ENCODE data around the gene IQSEC1. TPM values are rescaled to one million over a fixed set of nuclear protein-coding genes. Genes with fewer than 3 reads are reported as not detected.
"Not testable (repeated sequence)": the region's sequence is repeated elsewhere in the genome, so short reads cannot be mapped to it uniquely, and the experiment has no call there.

IQSEC1 gene
- total RNA-seq, 1 donor from 2014 or later = 27.1 TPM

DNA sequence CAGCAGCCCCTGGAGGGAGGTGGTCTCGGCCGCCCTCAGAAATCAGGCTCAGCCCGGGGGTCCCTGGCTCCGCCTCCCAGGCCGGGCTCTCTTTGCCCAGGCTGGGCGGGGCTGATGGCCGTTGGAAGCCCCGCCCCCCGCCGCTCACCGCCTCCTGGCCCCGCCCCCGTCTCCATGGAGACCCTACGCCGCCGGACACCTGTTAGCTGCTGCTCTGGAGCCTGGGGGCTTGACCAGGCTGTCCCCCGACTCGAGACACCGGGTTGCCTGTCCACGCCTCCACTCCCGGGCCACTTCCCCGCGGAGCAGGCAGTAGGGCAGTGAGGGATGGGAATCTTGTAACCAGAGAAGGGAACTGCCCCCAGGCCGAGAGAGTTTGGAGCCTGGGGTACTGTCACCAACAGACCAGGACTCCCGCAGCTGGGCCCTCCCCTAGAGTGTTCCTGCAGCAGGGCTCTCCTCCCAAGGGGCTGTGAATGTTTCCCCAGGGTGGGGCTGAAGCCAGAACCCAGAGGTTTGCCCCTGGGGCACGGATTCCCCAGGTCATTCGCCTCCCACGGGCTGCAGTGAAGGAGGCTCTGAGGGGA is 204.1 kb downstream of the IQSEC1 start:
- Histone ChIP-seq H3K9me3 (ENCODE audit: control insufficient read depth in 3 of 3, low read length in 3 of 3) (no peaks in the 10 kb centered on the region), H3K27me3 (ENCODE audit: control insufficient read depth in 3 of 3, insufficient read depth in 3 of 3, low read length in 3 of 3) (no peaks in the 10 kb centered on the region), H3K4me3 (ENCODE audit: low read length in 3 of 3) (no peak overlapping the region), H3K36me3 (ENCODE audit: control insufficient read depth in 3 of 3, insufficient read depth in 3 of 3, low read length in 3 of 3) (no peaks in the 10 kb centered on the region), H3K9ac (ENCODE audit: low read depth in 1 of 3, low read length in 3 of 3) (no peak overlapping the region), H3K4me1 (ENCODE audit: control insufficient read depth in 3 of 3, insufficient read depth in 3 of 3, low read length in 3 of 3) (peaks cover 16 to 27% (median 20%) of the 10 kb centered on the region in 3 donors), H3K27ac (ENCODE audit: low read depth, low read length) (no peak overlapping the region)

DNA sequence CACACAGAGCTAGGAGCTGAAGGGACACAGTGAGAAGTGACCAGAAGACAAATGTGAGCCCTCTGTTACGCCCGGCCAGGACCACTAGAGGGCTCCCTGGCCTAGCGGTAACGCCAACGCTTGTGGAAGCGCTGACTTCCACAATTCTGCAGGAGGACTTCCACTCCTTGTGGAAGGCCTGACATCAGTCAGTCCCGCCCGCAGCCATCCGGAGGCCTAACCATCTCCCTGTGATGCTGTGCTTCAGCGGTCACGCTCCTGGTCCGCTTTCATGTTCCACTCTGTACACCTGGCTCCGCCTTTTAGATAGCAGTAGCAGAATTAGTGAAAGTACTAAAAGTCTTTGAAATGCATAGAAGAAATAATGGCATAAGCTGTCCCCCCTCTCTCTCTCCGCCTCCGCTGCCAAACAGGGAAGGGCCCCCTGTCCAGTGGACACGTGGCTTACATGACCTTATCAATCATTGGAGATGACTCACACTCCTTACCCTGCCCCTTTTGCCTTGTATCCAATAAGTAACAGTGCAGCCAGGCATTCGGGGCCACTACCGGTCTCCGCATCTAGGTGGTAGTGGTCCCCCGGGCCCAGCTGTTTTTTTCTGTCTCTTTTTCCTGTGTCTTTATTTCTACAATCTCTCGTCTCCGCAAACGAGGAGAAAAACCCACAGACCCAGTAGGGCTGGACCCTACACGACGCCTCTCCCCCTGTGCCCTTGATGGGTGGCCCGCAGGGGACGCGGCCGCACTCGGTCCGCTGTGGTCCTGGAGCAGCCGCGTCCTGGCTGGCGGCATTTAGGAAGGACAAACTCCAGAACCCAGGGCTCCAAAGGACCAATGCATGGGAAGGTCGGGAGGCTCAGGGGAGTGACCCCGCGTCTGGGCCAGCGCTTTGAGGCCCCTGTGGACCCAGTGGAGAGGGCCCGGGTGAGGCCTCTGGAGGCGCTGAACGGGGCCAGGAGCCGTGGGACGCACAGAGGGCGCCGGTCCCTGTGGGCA is 204.9 kb downstream of the IQSEC1 start:
- H3K27me3 ChIP-seq (ENCODE audit: control insufficient read depth in 3 of 3, insufficient read depth in 3 of 3, low read length in 3 of 3) = no peaks in the 10 kb centered on the region
- H3K36me3 ChIP-seq (ENCODE audit: control insufficient read depth in 3 of 3, insufficient read depth in 3 of 3, low read length in 3 of 3) = no peaks in the 10 kb centered on the region
- H3K4me3 ChIP-seq (ENCODE audit: low read length in 3 of 3) = no peak overlapping the region
- H3K27ac ChIP-seq (ENCODE audit: low read depth, low read length) = no peak overlapping the region
- no peak overlapping the region for H3K9ac ChIP-seq (ENCODE audit: low read depth in 1 of 3, low read length in 3 of 3)
- H3K9me3 ChIP-seq (ENCODE audit: control insufficient read depth in 3 of 3, low read length in 3 of 3) = no peaks in the 10 kb centered on the region
- peaks cover 16 to 27% (median 20%) of the 10 kb centered on the region in 3 donors for H3K4me1 ChIP-seq (ENCODE audit: control insufficient read depth in 3 of 3, insufficient read depth in 3 of 3, low read length in 3 of 3)

DNA sequence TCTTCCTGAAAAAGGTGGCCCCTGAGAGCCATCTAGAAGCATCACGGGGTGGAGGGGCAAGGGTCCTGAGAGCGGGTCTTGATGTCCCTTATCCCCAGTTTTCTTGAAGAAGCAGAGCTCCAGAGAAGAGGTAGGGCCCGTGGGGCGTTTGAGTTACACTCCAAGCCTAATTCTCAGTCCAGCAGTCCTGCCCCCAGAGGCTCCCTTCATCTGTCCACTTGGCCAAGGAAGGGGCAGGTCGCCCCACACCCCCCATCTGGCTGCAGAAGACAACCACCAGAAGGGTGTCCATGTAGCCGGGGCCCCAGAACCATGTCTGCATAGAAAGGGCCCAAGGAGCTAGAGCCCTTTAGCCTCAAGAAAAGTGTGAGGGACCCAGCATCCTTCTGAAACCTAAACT is 206.4 kb downstream of the IQSEC1 start:
- Histone ChIP-seq H3K9me3 (ENCODE audit: control insufficient read depth in 3 of 3, low read length in 3 of 3) (no peaks in the 10 kb centered on the region), H3K27me3 (ENCODE audit: control insufficient read depth in 3 of 3, insufficient read depth in 3 of 3, low read length in 3 of 3) (no peaks in the 10 kb centered on the region), H3K27ac (ENCODE audit: low read depth, low read length) (no peak overlapping the region), H3K4me3 (ENCODE audit: low read length in 3 of 3) (no peak overlapping the region), H3K36me3 (ENCODE audit: control insufficient read depth in 3 of 3, insufficient read depth in 3 of 3, low read length in 3 of 3) (no peaks in the 10 kb centered on the region), H3K4me1 (ENCODE audit: control insufficient read depth in 3 of 3, insufficient read depth in 3 of 3, low read length in 3 of 3) (peaks cover 16 to 23% (median 18%) of the 10 kb centered on the region in 3 donors), H3K9ac (ENCODE audit: low read depth in 1 of 3, low read length in 3 of 3) (no peak overlapping the region)

DNA sequence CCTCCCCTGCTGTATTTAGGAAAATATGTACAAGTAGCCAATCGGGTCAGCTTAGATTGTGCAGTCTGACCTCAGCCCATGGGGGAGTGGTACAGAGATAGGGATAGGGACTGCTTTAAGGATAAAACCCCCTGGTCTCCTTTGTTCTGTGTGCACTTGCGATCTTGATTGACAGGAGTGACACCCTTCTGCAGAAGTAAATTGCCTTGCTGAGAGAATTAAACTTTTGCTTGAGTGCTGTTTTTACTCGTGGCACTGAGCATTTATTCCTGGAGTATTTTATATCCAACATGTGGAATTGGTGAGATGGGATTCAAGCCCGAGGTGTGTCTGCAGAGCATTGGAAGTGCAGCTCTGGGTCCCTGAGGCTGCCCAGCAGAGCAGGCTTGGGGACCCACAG is 208.0 kb downstream of the IQSEC1 start:
- Histone ChIP-seq H3K4me3 (ENCODE audit: low read length in 3 of 3) (no peak overlapping the region), H3K36me3 (ENCODE audit: control insufficient read depth in 3 of 3, insufficient read depth in 3 of 3, low read length in 3 of 3) (no peaks in the 10 kb centered on the region), H3K27me3 (ENCODE audit: control insufficient read depth in 3 of 3, insufficient read depth in 3 of 3, low read length in 3 of 3) (no peaks in the 10 kb centered on the region), H3K27ac (ENCODE audit: low read depth, low read length) (no peak overlapping the region), H3K4me1 (ENCODE audit: control insufficient read depth in 3 of 3, insufficient read depth in 3 of 3, low read length in 3 of 3) (peaks cover 5 to 9% (median 7%) of the 10 kb centered on the region in 3 donors), H3K9ac (ENCODE audit: low read depth in 1 of 3, low read length in 3 of 3) (no peak overlapping the region), H3K9me3 (ENCODE audit: control insufficient read depth in 3 of 3, low read length in 3 of 3) (no peaks in the 10 kb centered on the region)

DNA sequence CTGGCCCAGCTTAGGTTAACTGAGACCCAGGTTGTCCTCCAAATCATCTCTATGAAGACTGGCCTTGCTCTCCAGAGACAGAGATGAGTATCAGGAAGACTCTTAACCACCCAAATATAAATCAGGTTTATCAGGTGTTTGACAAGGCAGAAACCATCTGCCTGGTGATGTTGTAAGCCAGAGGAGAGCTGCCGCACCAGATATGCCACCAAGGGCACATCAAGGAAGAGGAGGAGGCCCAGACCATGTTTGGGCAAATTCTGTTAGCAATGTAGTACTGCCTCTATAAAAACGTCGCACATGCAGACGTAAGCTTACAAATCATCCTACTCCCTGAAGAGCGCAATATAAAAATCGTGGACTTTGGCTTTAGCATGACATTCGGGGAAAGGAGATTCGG is 210.8 kb downstream of the IQSEC1 start:
- no peaks in the 10 kb centered on the region for H3K27me3 ChIP-seq (ENCODE audit: control insufficient read depth in 3 of 3, insufficient read depth in 3 of 3, low read length in 3 of 3)
- no peaks in the 10 kb centered on the region for H3K4me1 ChIP-seq (ENCODE audit: control insufficient read depth in 3 of 3, insufficient read depth in 3 of 3, low read length in 3 of 3)
- H3K27ac ChIP-seq (ENCODE audit: low read depth, low read length) = no peak overlapping the region
- no peak overlapping the region for H3K4me3 ChIP-seq (ENCODE audit: low read length in 3 of 3)
- H3K9me3 ChIP-seq (ENCODE audit: control insufficient read depth in 3 of 3, low read length in 3 of 3) = no peaks in the 10 kb centered on the region
- H3K9ac ChIP-seq (ENCODE audit: low read depth in 1 of 3, low read length in 3 of 3) = no peak overlapping the region
- no peaks in the 10 kb centered on the region for H3K36me3 ChIP-seq (ENCODE audit: control insufficient read depth in 3 of 3, insufficient read depth in 3 of 3, low read length in 3 of 3)

DNA sequence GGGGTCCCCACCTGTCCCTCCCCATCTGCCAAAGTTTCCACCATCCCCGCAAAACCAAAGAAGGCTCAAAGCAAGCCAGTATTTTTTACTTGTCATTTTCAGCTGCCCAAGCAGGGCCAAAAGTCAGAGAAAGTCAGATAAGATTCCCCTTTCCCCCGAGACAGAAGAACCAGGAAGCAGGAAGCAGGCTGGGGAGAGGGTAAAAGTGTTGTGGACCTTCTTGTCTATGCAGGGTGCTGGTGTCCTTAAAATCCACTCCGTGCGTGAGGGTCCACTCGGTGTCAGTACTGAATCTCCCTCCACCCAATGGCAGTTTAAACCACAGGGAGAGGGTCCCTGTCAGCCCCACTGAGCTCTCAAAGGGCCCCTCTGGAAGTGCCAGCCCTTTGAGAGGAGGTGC is 211.6 kb downstream of the IQSEC1 start:
- Histone ChIP-seq H3K27me3 (ENCODE audit: control insufficient read depth in 3 of 3, insufficient read depth in 3 of 3, low read length in 3 of 3) (no peaks in the 10 kb centered on the region), H3K27ac (ENCODE audit: low read depth, low read length) (no peak overlapping the region), H3K4me3 (ENCODE audit: low read length in 3 of 3) (no peak overlapping the region), H3K9me3 (ENCODE audit: control insufficient read depth in 3 of 3, low read length in 3 of 3) (no peaks in the 10 kb centered on the region), H3K4me1 (ENCODE audit: control insufficient read depth in 3 of 3, insufficient read depth in 3 of 3, low read length in 3 of 3) (no peaks in the 10 kb centered on the region), H3K9ac (ENCODE audit: low read depth in 1 of 3, low read length in 3 of 3) (no peak overlapping the region), H3K36me3 (ENCODE audit: control insufficient read depth in 3 of 3, insufficient read depth in 3 of 3, low read length in 3 of 3) (no peaks in the 10 kb centered on the region)

DNA sequence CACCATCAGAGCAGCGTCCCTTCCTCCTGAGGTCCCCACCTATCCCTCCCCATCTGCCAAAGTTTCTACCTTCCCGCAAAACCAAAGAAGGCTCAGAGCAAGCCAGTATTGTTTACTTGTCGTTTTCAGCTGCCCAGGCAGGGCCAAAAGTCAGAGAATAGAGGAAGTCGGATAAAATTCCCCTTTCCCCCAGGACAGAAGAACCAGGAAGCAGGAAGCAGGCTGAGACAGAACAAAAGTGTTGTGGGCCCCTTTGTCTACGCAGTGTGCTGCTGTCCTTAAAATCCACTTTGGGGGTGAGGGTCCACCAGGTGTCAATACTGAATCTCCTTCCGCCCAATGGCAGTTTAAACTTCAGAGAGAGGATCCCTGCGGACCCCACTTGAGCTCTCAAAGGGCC is 213.4 kb downstream of the IQSEC1 start:
- no peak overlapping the region for H3K4me3 ChIP-seq (ENCODE audit: low read length in 3 of 3)
- H3K36me3 ChIP-seq (ENCODE audit: control insufficient read depth in 3 of 3, insufficient read depth in 3 of 3, low read length in 3 of 3) = no peaks in the 10 kb centered on the region
- no peaks in the 10 kb centered on the region for H3K9me3 ChIP-seq (ENCODE audit: control insufficient read depth in 3 of 3, low read length in 3 of 3)
- no peak overlapping the region for H3K27ac ChIP-seq (ENCODE audit: low read depth, low read length)
- peaks cover 0 to 2% (median 0%) of the 10 kb centered on the region in 3 donors for H3K4me1 ChIP-seq (ENCODE audit: control insufficient read depth in 3 of 3, insufficient read depth in 3 of 3, low read length in 3 of 3)
- no peak overlapping the region for H3K9ac ChIP-seq (ENCODE audit: low read depth in 1 of 3, low read length in 3 of 3)
- no peaks in the 10 kb centered on the region for H3K27me3 ChIP-seq (ENCODE audit: control insufficient read depth in 3 of 3, insufficient read depth in 3 of 3, low read length in 3 of 3)

DNA sequence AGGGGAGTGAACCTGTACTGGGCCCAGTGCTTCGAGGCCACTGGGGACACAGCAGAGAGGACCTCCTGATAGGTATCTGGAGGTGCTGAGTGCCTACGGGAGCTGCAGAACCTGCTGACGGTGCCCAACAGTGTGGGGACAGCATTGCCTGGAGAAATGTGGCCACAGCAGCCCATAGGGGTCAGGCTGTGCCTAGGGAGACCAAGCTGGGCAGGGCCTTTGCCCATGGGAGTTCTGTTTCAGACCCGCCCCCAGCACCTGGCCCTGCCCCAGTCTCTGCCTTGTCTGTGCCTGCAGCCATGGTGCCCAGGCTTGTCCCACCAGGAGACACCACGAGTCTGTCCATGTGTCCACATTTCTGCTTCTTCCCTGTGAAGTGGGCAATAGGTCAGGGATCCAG is 216.6 kb downstream of the IQSEC1 start:
- Histone ChIP-seq H3K9me3 (ENCODE audit: control insufficient read depth in 3 of 3, low read length in 3 of 3) (no peaks in the 10 kb centered on the region), H3K9ac (ENCODE audit: low read depth in 1 of 3, low read length in 3 of 3) (no peak overlapping the region), H3K36me3 (ENCODE audit: control insufficient read depth in 3 of 3, insufficient read depth in 3 of 3, low read length in 3 of 3) (no peaks in the 10 kb centered on the region), H3K4me3 (ENCODE audit: low read length in 3 of 3) (no peak overlapping the region), H3K4me1 (ENCODE audit: control insufficient read depth in 3 of 3, insufficient read depth in 3 of 3, low read length in 3 of 3) (peaks cover 3 to 15% (median 9%) of the 10 kb centered on the region in 3 donors), H3K27ac (ENCODE audit: low read depth, low read length) (no peak overlapping the region), H3K27me3 (ENCODE audit: control insufficient read depth in 3 of 3, insufficient read depth in 3 of 3, low read length in 3 of 3) (no peaks in the 10 kb centered on the region)

DNA sequence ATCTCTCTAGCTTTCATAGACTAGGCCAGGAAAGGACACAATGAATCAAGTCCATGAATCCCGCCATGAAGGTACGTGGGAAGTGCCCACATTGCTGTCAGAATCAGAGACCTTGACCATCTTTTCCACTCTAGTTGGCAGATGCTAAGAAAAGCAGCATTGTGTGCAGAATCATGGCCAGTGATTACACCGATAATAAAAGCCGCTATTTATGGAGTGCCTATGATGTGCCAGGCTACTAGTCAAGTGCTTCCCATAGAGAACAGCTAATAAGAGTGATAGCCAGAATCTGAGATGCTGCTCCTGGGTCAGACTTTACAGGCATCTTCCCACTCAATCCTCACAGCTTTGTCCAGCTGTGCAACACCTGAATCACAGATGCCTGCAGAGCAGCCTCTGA is 218.7 kb downstream of the IQSEC1 start:
- Histone ChIP-seq H3K4me3 (ENCODE audit: low read length in 3 of 3) (no peak overlapping the region), H3K9me3 (ENCODE audit: control insufficient read depth in 3 of 3, low read length in 3 of 3) (no peaks in the 10 kb centered on the region), H3K9ac (ENCODE audit: low read depth in 1 of 3, low read length in 3 of 3) (no peak overlapping the region), H3K36me3 (ENCODE audit: control insufficient read depth in 3 of 3, insufficient read depth in 3 of 3, low read length in 3 of 3) (no peaks in the 10 kb centered on the region), H3K27ac (ENCODE audit: low read depth, low read length) (no peak overlapping the region), H3K4me1 (ENCODE audit: control insufficient read depth in 3 of 3, insufficient read depth in 3 of 3, low read length in 3 of 3) (peaks cover 3 to 15% (median 9%) of the 10 kb centered on the region in 3 donors), H3K27me3 (ENCODE audit: control insufficient read depth in 3 of 3, insufficient read depth in 3 of 3, low read length in 3 of 3) (no peaks in the 10 kb centered on the region)

DNA sequence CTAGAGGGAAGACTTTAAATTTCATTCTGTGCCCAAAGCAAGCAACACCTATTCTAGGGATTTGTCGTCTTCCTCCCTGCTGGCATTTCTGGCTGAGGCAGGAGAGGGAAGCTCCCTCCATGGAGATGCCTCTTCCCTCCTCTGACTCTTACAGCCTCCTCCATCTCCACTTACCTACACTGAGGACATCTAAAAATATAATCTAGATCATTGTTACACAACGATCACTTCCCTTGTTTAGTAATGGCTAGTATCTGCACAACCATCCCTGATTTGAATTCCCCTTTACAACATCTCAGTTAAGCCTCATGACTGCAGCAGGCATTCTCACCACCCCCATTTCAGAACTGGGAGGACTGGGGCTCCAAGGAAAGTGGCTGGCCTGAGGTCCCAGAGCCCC is 219.4 kb downstream of the IQSEC1 start:
- H3K9ac ChIP-seq (ENCODE audit: low read depth in 1 of 3, low read length in 3 of 3) = not testable (repeated sequence)

More for the DNA sequence above, 219.4 kb downstream of the IQSEC1 start:
- not testable (repeated sequence) for H3K36me3 ChIP-seq (ENCODE audit: control insufficient read depth in 3 of 3, insufficient read depth in 3 of 3, low read length in 3 of 3); H3K4me3 ChIP-seq (ENCODE audit: low read length in 3 of 3); H3K9me3 ChIP-seq (ENCODE audit: control insufficient read depth in 3 of 3, low read length in 3 of 3); H3K27ac ChIP-seq (ENCODE audit: low read depth, low read length); H3K27me3 ChIP-seq (ENCODE audit: control insufficient read depth in 3 of 3, insufficient read depth in 3 of 3, low read length in 3 of 3)
- H3K4me1 ChIP-seq (ENCODE audit: control insufficient read depth in 3 of 3, insufficient read depth in 3 of 3, low read length in 3 of 3) = peaks cover 3 to 15% (median 9%) of the 10 kb centered on the region in 3 donors
